Left lung (tissue), 10 donors: ENCODE measurements around the gene PRKRA. TPM values are rescaled to one million over a fixed set of nuclear protein-coding genes. Genes with fewer than 3 reads are reported as not detected.

Experiments
- ATAC-seq: fragments of 200-7000 bp; cut with Tn5 transposase; one replicate; pipeline ENCODE4 v1.9.1; 2020; ENCODE audit warnings: moderate library complexity
- DNase-seq, 4 donors: peaks; one replicate each; pipeline ENCODE4 v3.0.0-alpha.2; 2013 to 2020
- H3K27ac ChIP-seq, 2 donors: fragments of 200-600 bp; sonication (generic) in 1 of 2; one replicate each; pipeline versions ENCODE4 v1.5.0 to v1.8.0; 2020 to 2021
- H3K27me3 ChIP-seq, 2 donors: fragments of 200-600 bp; sonication (generic) in 1 of 2; one replicate each; pipeline versions ENCODE4 v1.5.0 to v1.8.0; 2020 to 2021
- H3K36me3 ChIP-seq, 2 donors: fragments of 200-600 bp; sonication (generic) in 1 of 2; one replicate each; pipeline versions ENCODE4 v1.5.0 to v1.8.0; 2020 to 2021
- H3K4me1 ChIP-seq, 2 donors: fragments of 200-600 bp; one replicate each; pipeline ENCODE4 v1.8.0; 2021
- H3K4me3 ChIP-seq, 2 donors: fragments of 200-600 bp; sonication (generic) in 1 of 2; one replicate each; pipeline versions ENCODE4 v1.5.0 to v1.8.0; 2020 to 2021; ENCODE audit warnings: mild to moderate bottlenecking in 1 of 2
- H3K9me3 ChIP-seq, 2 donors: fragments of 200-600 bp; sonication (generic) in 1 of 2; one replicate each; pipeline versions ENCODE4 v1.5.0 to v1.8.0; 2020 to 2021
- CTCF ChIP-seq, 2 donors: fragments of 200-600 bp; sonication (generic) in 1 of 2; IDR thresholded peaks; one replicate each; pipeline versions ENCODE4 v1.5.0 to v1.8.0; 2021; ENCODE audit warnings: antibody characterized with exemption in 2 of 2
- intact Hi-C, 2 donors: fragments of 100-400 bp; cut with DNase I; formaldehyde crosslinking; loops; one replicate each; pipeline versions ENCODE4 v1.11.2 to v1.14.2; 2022
- polyA plus RNA-seq, 6 donors: library from polyadenylated mRNA; unstranded; fragments of 120-200 nt; gene quantifications; one replicate each; pipeline ENCODE4 v1.2.1, GENCODE V29; 2013; ENCODE audit not compliant: insufficient read length in 6 of 6
- total RNA-seq, 2 donors: library from RNA; stranded (reverse); fragmentation: NEBNext Ultra II Directional; extraction: Animal tissue kit (Norgen Biotek cat#: 25700); gene quantifications; one replicate each; pipeline ENCODE4 v1.2.1, GENCODE V29; 2021
- donor health status: DM: no; HTN: yes; CAD: no.
- donor health status: DM: no; HTN: no; CAD: no.

The PRKRA gene
- total and polyA plus RNA-seq, 8 donors = 45.2 to 83.5 (median 69.0) TPM

GRCh38 chr2:178420463-178420999, 30.4 kb downstream of the PRKRA start:
- TF ChIP-seq CTCF (IDR thresholded peaks at IDR 0.05) = no peak
- no peaks in the 10 kb centered on the region for H3K27me3 ChIP-seq
- no peak overlapping the region for H3K27ac ChIP-seq
- intact Hi-C loops = no loop called here
- ATAC-seq (no peak), DNase-seq (no peak)
- H3K4me1 ChIP-seq = peaks cover 0 to 8% of the 10 kb centered on the region in 2 donors
- no peaks in the 10 kb centered on the region for H3K36me3 ChIP-seq
- H3K9me3 ChIP-seq = peaks cover 0 to 4% of the 10 kb centered on the region in 2 donors
- H3K4me3 ChIP-seq = no peak overlapping the region

GRCh38 chr2:178419123-178419522, 31.9 kb downstream of the PRKRA start:
- ATAC-seq (no peak), DNase-seq (peak in 1 of 4 donors; percentile 20)
- intact Hi-C loops = no loop called here
- no peak overlapping the region for H3K4me3 ChIP-seq
- peak in 1 of 2 donors; percentile 8 for TF ChIP-seq CTCF (IDR thresholded peaks at IDR 0.05)
- H3K9me3 ChIP-seq = no peaks in the 10 kb centered on the region
- no peak overlapping the region for H3K27ac ChIP-seq
- no peaks in the 10 kb centered on the region for H3K36me3 ChIP-seq
- peaks cover 7 to 20% of the 10 kb centered on the region in 2 donors for H3K4me1 ChIP-seq
- no peaks in the 10 kb centered on the region for H3K27me3 ChIP-seq

GRCh38 chr2:178418426-178418825, 32.5 kb downstream of the PRKRA start:
- Histone ChIP-seq H3K9me3 (no peaks in the 10 kb centered on the region), H3K4me3 (no peak overlapping the region), H3K36me3 (no peaks in the 10 kb centered on the region), H3K27me3 (no peaks in the 10 kb centered on the region), H3K4me1 (peaks cover 7 to 22% of the 10 kb centered on the region in 2 donors), H3K27ac (no peak overlapping the region)
- intact Hi-C loops = no loop called here
- DNase-seq = no peak
- ATAC-seq = no peak
- no peak for TF ChIP-seq CTCF (IDR thresholded peaks at IDR 0.05)

- H3K36me3 ChIP-seq = no peaks in the 10 kb centered on the region
- peaks cover 10 to 27% of the 10 kb centered on the region in 2 donors for H3K4me1 ChIP-seq
- H3K9me3 ChIP-seq = no peaks in the 10 kb centered on the region
- TF ChIP-seq CTCF (IDR thresholded peaks at IDR 0.05) = no peak
- H3K27me3 ChIP-seq = no peaks in the 10 kb centered on the region
- intact Hi-C loops = no loop called here
- H3K4me3 ChIP-seq = no peak overlapping the region
- no peak overlapping the region for H3K27ac ChIP-seq
- no peak for ATAC-seq
- DNase-seq = no peak
Observed at GRCh38 chr2:178417916-178418315, 33.1 kb downstream of the PRKRA start.

- DNase-seq (no peak), ATAC-seq (no peak)
- no peaks in the 10 kb centered on the region for H3K36me3 ChIP-seq
- intact Hi-C loops = no loop called here
- H3K4me3 ChIP-seq = no peak overlapping the region
- H3K27me3 ChIP-seq = no peaks in the 10 kb centered on the region
- H3K9me3 ChIP-seq = no peaks in the 10 kb centered on the region
- no peak overlapping the region for H3K27ac ChIP-seq
- peaks cover 10 to 27% of the 10 kb centered on the region in 2 donors for H3K4me1 ChIP-seq
- TF ChIP-seq CTCF (IDR thresholded peaks at IDR 0.05) = no peak
Observed at GRCh38 chr2:178415979-178416378, 35.0 kb downstream of the PRKRA start.
